ENCODE measurements around the gene SPATA9. TPM values are rescaled to one million over a fixed set of nuclear protein-coding genes. Genes with fewer than 3 reads are reported as not detected.
"Not testable (repeated sequence)": the region's sequence is repeated elsewhere in the genome, so short reads cannot be mapped to it uniquely, and the experiment has no call there.

The SPATA9 gene
- total RNA-seq, 1 donor from 2014 or later, result 1.0 TPM

DNA sequence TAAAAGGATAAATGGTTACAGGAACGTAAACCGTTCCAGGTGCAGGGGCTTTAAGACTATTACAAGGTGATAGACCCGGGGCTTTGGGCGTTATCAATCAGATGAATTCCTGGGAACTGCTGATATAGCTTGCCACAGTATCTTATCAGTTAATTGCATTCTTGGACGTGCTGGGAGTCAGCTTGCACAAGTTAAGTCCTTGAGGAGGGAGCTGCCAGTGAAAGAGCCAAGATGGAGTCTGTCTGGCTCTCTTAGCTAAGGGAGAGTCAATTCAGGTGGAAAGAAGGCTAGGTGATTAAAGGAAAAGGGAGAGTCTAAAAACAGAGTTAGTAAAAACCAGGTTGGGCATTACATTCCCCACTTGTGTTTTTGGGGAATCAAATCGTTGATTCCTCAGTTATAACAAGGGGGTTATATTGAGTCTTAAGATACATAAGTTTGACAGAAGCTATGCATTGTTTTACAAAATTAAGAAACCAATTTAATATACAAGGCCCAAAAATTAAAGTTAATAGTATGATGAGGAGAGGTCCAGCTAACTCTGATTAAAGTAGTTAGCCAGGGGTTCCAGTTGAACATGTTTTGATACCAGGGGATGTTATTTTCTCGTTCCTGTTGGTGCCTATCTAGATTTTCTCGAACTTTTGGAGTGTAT, 24.9 kb upstream of the SPATA9 start:
- not testable (repeated sequence) for H3K4me3 ChIP-seq (ENCODE audit: low read length in 3 of 3); H3K9ac ChIP-seq (ENCODE audit: low read depth in 1 of 3, low read length in 3 of 3); H3K27ac ChIP-seq (ENCODE audit: low read depth, low read length); H3K9me3 ChIP-seq (ENCODE audit: control insufficient read depth in 3 of 3, low read length in 3 of 3); H3K36me3 ChIP-seq (ENCODE audit: control insufficient read depth in 3 of 3, insufficient read depth in 3 of 3, low read length in 3 of 3); H3K4me1 ChIP-seq (ENCODE audit: control insufficient read depth in 3 of 3, insufficient read depth in 3 of 3, low read length in 3 of 3); H3K27me3 ChIP-seq (ENCODE audit: control insufficient read depth in 3 of 3, insufficient read depth in 3 of 3, low read length in 3 of 3)

GRCh38 chr5:95707055-95707454, 24.3 kb upstream of the SPATA9 start:
- H3K9me3 ChIP-seq (ENCODE audit: control insufficient read depth in 3 of 3, low read length in 3 of 3), result no peaks in the 10 kb centered on the region
- no peak overlapping the region for H3K4me3 ChIP-seq (ENCODE audit: low read length in 3 of 3)
- no peaks in the 10 kb centered on the region for H3K36me3 ChIP-seq (ENCODE audit: control insufficient read depth in 3 of 3, insufficient read depth in 3 of 3, low read length in 3 of 3)
- H3K27me3 ChIP-seq (ENCODE audit: control insufficient read depth in 3 of 3, insufficient read depth in 3 of 3, low read length in 3 of 3), result no peaks in the 10 kb centered on the region
- H3K27ac ChIP-seq (ENCODE audit: low read depth, low read length), result no peak overlapping the region
- H3K4me1 ChIP-seq (ENCODE audit: control insufficient read depth in 3 of 3, insufficient read depth in 3 of 3, low read length in 3 of 3), result peaks cover 3 to 7% (median 6%) of the 10 kb centered on the region in 3 donors
- H3K9ac ChIP-seq (ENCODE audit: low read depth in 1 of 3, low read length in 3 of 3), result no peak overlapping the region

- not testable (repeated sequence) for H3K4me1 ChIP-seq (ENCODE audit: control insufficient read depth in 3 of 3, insufficient read depth in 3 of 3, low read length in 3 of 3); H3K36me3 ChIP-seq (ENCODE audit: control insufficient read depth in 3 of 3, insufficient read depth in 3 of 3, low read length in 3 of 3); H3K4me3 ChIP-seq (ENCODE audit: low read length in 3 of 3); H3K9ac ChIP-seq (ENCODE audit: low read depth in 1 of 3, low read length in 3 of 3); H3K27ac ChIP-seq (ENCODE audit: low read depth, low read length); H3K27me3 ChIP-seq (ENCODE audit: control insufficient read depth in 3 of 3, insufficient read depth in 3 of 3, low read length in 3 of 3); H3K9me3 ChIP-seq (ENCODE audit: control insufficient read depth in 3 of 3, low read length in 3 of 3)
Measured at GRCh38 chr5:95706196-95706595, 23.4 kb upstream of the SPATA9 start.

DNA sequence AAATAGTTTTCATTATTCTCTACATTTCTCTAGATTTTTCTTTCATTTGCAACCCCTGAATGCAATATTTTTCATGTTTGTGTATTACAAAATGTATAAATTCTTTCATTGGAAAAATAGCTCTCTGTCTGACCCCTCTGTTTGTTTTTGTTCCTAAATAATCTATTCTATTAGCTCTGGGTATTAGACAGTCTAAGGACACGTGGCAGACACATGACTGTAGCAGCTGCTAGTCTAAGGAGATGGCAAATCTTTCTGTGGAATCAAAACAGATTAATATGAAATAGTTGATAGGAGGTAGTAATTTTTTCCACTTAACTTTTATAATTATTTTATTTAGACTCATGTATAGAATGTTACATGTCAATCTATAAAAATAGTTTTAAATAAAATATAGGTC, 21.4 kb upstream of the SPATA9 start:
- Histone ChIP-seq H3K4me1 (ENCODE audit: control insufficient read depth in 3 of 3, insufficient read depth in 3 of 3, low read length in 3 of 3) (no peaks in the 10 kb centered on the region), H3K9me3 (ENCODE audit: control insufficient read depth in 3 of 3, low read length in 3 of 3) (no peaks in the 10 kb centered on the region), H3K36me3 (ENCODE audit: control insufficient read depth in 3 of 3, insufficient read depth in 3 of 3, low read length in 3 of 3) (no peaks in the 10 kb centered on the region), H3K27ac (ENCODE audit: low read depth, low read length) (no peak overlapping the region), H3K27me3 (ENCODE audit: control insufficient read depth in 3 of 3, insufficient read depth in 3 of 3, low read length in 3 of 3) (no peaks in the 10 kb centered on the region), H3K9ac (ENCODE audit: low read depth in 1 of 3, low read length in 3 of 3) (no peak overlapping the region), H3K4me3 (ENCODE audit: low read length in 3 of 3) (no peak overlapping the region)

- Histone ChIP-seq H3K36me3 (ENCODE audit: control insufficient read depth in 3 of 3, insufficient read depth in 3 of 3, low read length in 3 of 3) (no peaks in the 10 kb centered on the region), H3K27ac (ENCODE audit: low read depth, low read length) (no peak overlapping the region), H3K27me3 (ENCODE audit: control insufficient read depth in 3 of 3, insufficient read depth in 3 of 3, low read length in 3 of 3) (no peaks in the 10 kb centered on the region), H3K9ac (ENCODE audit: low read depth in 1 of 3, low read length in 3 of 3) (no peak overlapping the region), H3K4me1 (ENCODE audit: control insufficient read depth in 3 of 3, insufficient read depth in 3 of 3, low read length in 3 of 3) (no peaks in the 10 kb centered on the region), H3K9me3 (ENCODE audit: control insufficient read depth in 3 of 3, low read length in 3 of 3) (no peaks in the 10 kb centered on the region), H3K4me3 (ENCODE audit: low read length in 3 of 3) (no peak overlapping the region)
Measured at GRCh38 chr5:95701074-95701473, 18.3 kb upstream of the SPATA9 start.

DNA sequence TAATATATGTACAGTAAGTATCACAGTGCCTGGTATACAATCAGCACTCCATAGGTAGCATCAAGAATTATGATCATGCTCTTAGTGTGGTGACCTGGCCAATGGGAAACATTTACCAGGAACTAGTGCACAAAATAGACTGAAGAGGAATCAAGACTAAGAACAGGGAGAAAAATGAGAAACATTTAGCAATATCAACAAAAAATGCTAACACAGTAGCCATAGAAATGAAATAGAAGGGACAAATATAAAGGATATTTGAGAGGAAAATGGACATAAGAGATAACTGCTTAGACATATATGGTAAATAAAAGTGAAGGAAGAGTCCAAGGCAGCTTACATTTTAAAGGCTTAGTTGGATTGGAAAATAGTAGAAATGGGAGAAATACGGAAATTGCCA, 16.5 kb upstream of the SPATA9 start:
- H3K36me3 ChIP-seq (ENCODE audit: control insufficient read depth in 3 of 3, insufficient read depth in 3 of 3, low read length in 3 of 3), result no peaks in the 10 kb centered on the region
- H3K9me3 ChIP-seq (ENCODE audit: control insufficient read depth in 3 of 3, low read length in 3 of 3), result no peaks in the 10 kb centered on the region
- H3K27me3 ChIP-seq (ENCODE audit: control insufficient read depth in 3 of 3, insufficient read depth in 3 of 3, low read length in 3 of 3), result no peaks in the 10 kb centered on the region

GRCh38 chr5:95697781-95698681, 15.2 kb upstream of the SPATA9 start:
- no peak overlapping the region for H3K4me3 ChIP-seq (ENCODE audit: low read length in 3 of 3)
- no peaks in the 10 kb centered on the region for H3K36me3 ChIP-seq (ENCODE audit: control insufficient read depth in 3 of 3, insufficient read depth in 3 of 3, low read length in 3 of 3)

More for the DNA sequence above, 16.5 kb upstream of the SPATA9 start:
- H3K4me3 ChIP-seq (ENCODE audit: low read length in 3 of 3), result no peak overlapping the region
- H3K27ac ChIP-seq (ENCODE audit: low read depth, low read length), result no peak overlapping the region
- H3K4me1 ChIP-seq (ENCODE audit: control insufficient read depth in 3 of 3, insufficient read depth in 3 of 3, low read length in 3 of 3), result no peaks in the 10 kb centered on the region
- no peak overlapping the region for H3K9ac ChIP-seq (ENCODE audit: low read depth in 1 of 3, low read length in 3 of 3)

GRCh38 chr5:95690333-95690732, 7.5 kb upstream of the SPATA9 start:
- H3K4me3 ChIP-seq (ENCODE audit: low read length in 3 of 3), result no peak overlapping the region
- H3K9ac ChIP-seq (ENCODE audit: low read depth in 1 of 3, low read length in 3 of 3), result no peak overlapping the region
- no peak overlapping the region for H3K27ac ChIP-seq (ENCODE audit: low read depth, low read length)
- no peaks in the 10 kb centered on the region for H3K27me3 ChIP-seq (ENCODE audit: control insufficient read depth in 3 of 3, insufficient read depth in 3 of 3, low read length in 3 of 3)
- H3K4me1 ChIP-seq (ENCODE audit: control insufficient read depth in 3 of 3, insufficient read depth in 3 of 3, low read length in 3 of 3), result no peaks in the 10 kb centered on the region
- H3K9me3 ChIP-seq (ENCODE audit: control insufficient read depth in 3 of 3, low read length in 3 of 3), result no peaks in the 10 kb centered on the region
- H3K36me3 ChIP-seq (ENCODE audit: control insufficient read depth in 3 of 3, insufficient read depth in 3 of 3, low read length in 3 of 3), result no peaks in the 10 kb centered on the region

More at GRCh38 chr5:95697781-95698681, 15.2 kb upstream of the SPATA9 start:
- Histone ChIP-seq H3K27ac (ENCODE audit: low read depth, low read length) (no peak overlapping the region), H3K27me3 (ENCODE audit: control insufficient read depth in 3 of 3, insufficient read depth in 3 of 3, low read length in 3 of 3) (no peaks in the 10 kb centered on the region), H3K4me1 (ENCODE audit: control insufficient read depth in 3 of 3, insufficient read depth in 3 of 3, low read length in 3 of 3) (no peaks in the 10 kb centered on the region), H3K9me3 (ENCODE audit: control insufficient read depth in 3 of 3, low read length in 3 of 3) (no peaks in the 10 kb centered on the region), H3K9ac (ENCODE audit: low read depth in 1 of 3, low read length in 3 of 3) (no peak overlapping the region)

GRCh38 chr5:95689680-95690079, 6.9 kb upstream of the SPATA9 start:
- Histone ChIP-seq H3K36me3 (ENCODE audit: control insufficient read depth in 3 of 3, insufficient read depth in 3 of 3, low read length in 3 of 3) (no peaks in the 10 kb centered on the region), H3K4me1 (ENCODE audit: control insufficient read depth in 3 of 3, insufficient read depth in 3 of 3, low read length in 3 of 3) (no peaks in the 10 kb centered on the region), H3K27me3 (ENCODE audit: control insufficient read depth in 3 of 3, insufficient read depth in 3 of 3, low read length in 3 of 3) (no peaks in the 10 kb centered on the region), H3K27ac (ENCODE audit: low read depth, low read length) (no peak overlapping the region), H3K9me3 (ENCODE audit: control insufficient read depth in 3 of 3, low read length in 3 of 3) (no peaks in the 10 kb centered on the region), H3K4me3 (ENCODE audit: low read length in 3 of 3) (no peak overlapping the region), H3K9ac (ENCODE audit: low read depth in 1 of 3, low read length in 3 of 3) (no peak overlapping the region)

- no peaks in the 10 kb centered on the region for H3K9me3 ChIP-seq (ENCODE audit: control insufficient read depth in 3 of 3, low read length in 3 of 3)
- no peak overlapping the region for H3K4me3 ChIP-seq (ENCODE audit: low read length in 3 of 3)
- H3K27ac ChIP-seq (ENCODE audit: low read depth, low read length), result no peak overlapping the region
- no peaks in the 10 kb centered on the region for H3K27me3 ChIP-seq (ENCODE audit: control insufficient read depth in 3 of 3, insufficient read depth in 3 of 3, low read length in 3 of 3)
- H3K9ac ChIP-seq (ENCODE audit: low read depth in 1 of 3, low read length in 3 of 3), result no peak overlapping the region
- no peaks in the 10 kb centered on the region for H3K36me3 ChIP-seq (ENCODE audit: control insufficient read depth in 3 of 3, insufficient read depth in 3 of 3, low read length in 3 of 3)
- H3K4me1 ChIP-seq (ENCODE audit: control insufficient read depth in 3 of 3, insufficient read depth in 3 of 3, low read length in 3 of 3), result no peaks in the 10 kb centered on the region
Measured at GRCh38 chr5:95686651-95687050, 3.9 kb upstream of the SPATA9 start.
